Measurements from ENCODE around the gene IER5L. TPM values are rescaled to one million over a fixed set of nuclear protein-coding genes. Genes with fewer than 3 reads are reported as not detected.
"Not testable (repeated sequence)": the region's sequence is repeated elsewhere in the genome, so short reads cannot be mapped to it uniquely, and the experiment has no call there.

The IER5L gene
- polyA plus RNA-seq, 1 of the 3 experiments (the other 2 are of a cell fraction): 16.2 TPM

DNA sequence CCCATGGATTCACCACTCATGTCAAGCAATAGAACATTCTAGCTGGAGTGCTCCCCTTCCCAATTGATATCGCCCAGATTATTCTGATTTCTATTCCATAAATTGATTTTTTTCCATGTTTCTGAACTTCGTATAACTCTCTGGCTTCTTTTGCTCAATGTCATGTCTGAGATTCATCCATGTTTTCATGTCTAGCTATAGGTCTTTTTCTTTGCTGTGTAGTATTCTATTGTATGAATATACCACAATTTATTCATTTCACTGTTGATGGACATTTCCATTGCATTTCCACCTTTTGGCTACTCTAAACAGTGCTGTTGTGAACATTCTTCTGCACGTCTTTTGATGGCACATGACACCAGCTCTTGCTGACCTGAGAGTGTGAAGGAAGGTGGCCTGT, 47.3 kb downstream of the IER5L start:
- Histone ChIP-seq H4K20me1 (ENCODE audit: insufficient read depth) (no peaks in the 10 kb centered on the region), H2AFZ (ENCODE audit: low read depth) (no peak overlapping the region), H3F3A (replicated peaks; ENCODE audit: insufficient read depth) (peaks cover 4% of the 10 kb centered on the region), H3K4me3 (ENCODE audit: low read depth in 2 of 2, low read length in 1 of 2) (no peak overlapping the region), H3K79me2 (ENCODE audit: insufficient read depth) (0 out of 2 replicates have a peak, but pooled peaks cover 13% of the 10 kb centered on the region), H3K9me3 (no peaks in the 10 kb centered on the region), H3K9ac (no peak overlapping the region), H3K27me3 (ENCODE audit: insufficient read depth) (no peaks in the 10 kb centered on the region), H3K9me2 (no peaks in the 10 kb centered on the region), H3K36me3 (replicated peaks in 1 of 2; ENCODE audit: control insufficient read depth in 1 of 2, insufficient read depth in 2 of 2, low read length in 1 of 2) (peaks cover 19 to 32% of the 10 kb centered on the region in 2 experiments), H3K27ac (ENCODE audit: low read depth in 2 of 2, low read length in 1 of 2) (no peak overlapping the region), H3K4me2 (no peak overlapping the region), H3K4me1 (ENCODE audit: control insufficient read depth in 1 of 2, insufficient read depth in 2 of 2, low read depth in 1 of 2, low read length in 1 of 2) (peaks cover under 1 to 12% of the 10 kb centered on the region in 2 experiments; a peak in 2 of 4 replicates)
- ChIA-PET POLR2A (interaction anchor here (1.2 kb wide), 1 partner anchor 495 kb away, joined by 3 read pairs; the partner anchor contains the start of gene NTMT1), CTCF (interaction anchor here (0.8 to 16.0 kb wide), 23 partner anchors 9 to 509 kb away, joined by 3 to 211 read pairs (median 8); partner anchors contain the start of genes C9orf50, CRAT, IER5L and NTMT1)
- 64% methylated on average over 3 of the region's 3 CpGs for WGBS (ENCODE audit: low lambda C conversion rate)
- TF ChIP-seq NFIC (IDR thresholded peaks at IDR 0.05; ENCODE audit: borderline replicate concordance) (no peak), JUND (IDR thresholded peaks at IDR 0.05) (no peak), NRF1 (IDR thresholded peaks at IDR 0.05; ENCODE audit: low read depth, low read length) (no peak), IRF3 (IDR thresholded peaks at IDR 0.05; ENCODE audit: low read depth, low read length) (no peak), GABPA (IDR thresholded peaks at IDR 0.05; ENCODE audit: low read depth) (no peak)
- no peak for DNase-seq

- H2AFZ ChIP-seq (ENCODE audit: low read depth); POLR2A ChIA-PET; H3K4me2 ChIP-seq; H4K20me1 ChIP-seq (ENCODE audit: insufficient read depth); H3K9me2 ChIP-seq; H3K9me3 ChIP-seq; H3F3A ChIP-seq (replicated peaks; ENCODE audit: insufficient read depth); H3K27ac ChIP-seq (ENCODE audit: low read depth in 2 of 2, low read length in 1 of 2); H3K9ac ChIP-seq; H3K4me3 ChIP-seq (ENCODE audit: low read depth in 2 of 2, low read length in 1 of 2); DNase-seq; H3K27me3 ChIP-seq (ENCODE audit: insufficient read depth): not testable (repeated sequence)
- WGBS (ENCODE audit: low lambda C conversion rate): 91% methylated on average over 7 of the region's 7 CpGs
- 0 out of 2 replicates have a peak, but pooled peaks cover 13% of the 10 kb centered on the region for H3K79me2 ChIP-seq (ENCODE audit: insufficient read depth)
- CTCF ChIA-PET: interaction anchor here (0.8 to 16.0 kb wide), 13 partner anchors 9 to 509 kb away, joined by 3 to 211 read pairs (median 14); partner anchors contain the start of genes C9orf50, CRAT, NTMT1 and PTPA
- H3K4me1 ChIP-seq (ENCODE audit: control insufficient read depth in 1 of 2, insufficient read depth in 2 of 2, low read depth in 1 of 2, low read length in 1 of 2): peaks cover 3 to 12% of the 10 kb centered on the region in 2 experiments; a peak in 2 of 4 replicates
- H3K36me3 ChIP-seq (replicated peaks in 1 of 2; ENCODE audit: control insufficient read depth in 1 of 2, insufficient read depth in 2 of 2, low read length in 1 of 2): peaks cover 14 to 29% of the 10 kb centered on the region in 2 experiments
These were observed 47.8 kb downstream of the IER5L start for GRCh38 chr9:129130271-129130670.

DNA sequence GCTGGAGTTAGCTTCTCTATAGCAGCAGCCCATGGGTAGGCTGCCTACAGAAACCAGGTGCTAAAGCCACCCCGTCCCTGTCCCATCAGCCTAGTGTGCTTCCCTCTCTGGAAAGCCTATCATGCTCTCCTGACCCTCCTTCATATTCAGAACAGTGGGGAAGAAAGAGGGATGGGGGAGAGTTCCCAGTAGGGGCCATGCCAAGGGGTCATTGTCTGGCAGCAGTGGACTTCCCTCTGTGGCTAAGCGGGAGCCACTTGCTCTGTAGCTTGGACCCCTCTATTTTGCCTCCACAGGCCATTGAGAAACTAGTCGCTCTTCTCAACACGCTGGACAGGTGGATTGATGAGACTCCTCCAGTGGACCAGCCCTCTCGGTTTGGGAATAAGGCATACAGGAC, 49.4 kb downstream of the IER5L start:
- Histone ChIP-seq H3F3A (replicated peaks; ENCODE audit: insufficient read depth) (peaks cover 4% of the 10 kb centered on the region), H3K27ac (ENCODE audit: low read depth in 2 of 2, low read length in 1 of 2) (no peak overlapping the region), H3K9me2 (no peaks in the 10 kb centered on the region), H3K27me3 (ENCODE audit: insufficient read depth) (no peaks in the 10 kb centered on the region), H3K79me2 (ENCODE audit: insufficient read depth) (peaks cover 15% of the 10 kb centered on the region), H3K36me3 (replicated peaks in 1 of 2; ENCODE audit: control insufficient read depth in 1 of 2, insufficient read depth in 2 of 2, low read length in 1 of 2) (peaks cover 8 to 35% of the 10 kb centered on the region in 2 experiments), H3K4me3 (ENCODE audit: low read depth in 2 of 2, low read length in 1 of 2) (no peak overlapping the region), H3K9ac (no peak overlapping the region), H4K20me1 (ENCODE audit: insufficient read depth) (no peaks in the 10 kb centered on the region), H3K4me2 (no peak overlapping the region), H3K9me3 (no peaks in the 10 kb centered on the region), H3K4me1 (ENCODE audit: control insufficient read depth in 1 of 2, insufficient read depth in 2 of 2, low read depth in 1 of 2, low read length in 1 of 2) (peaks cover 3 to 12% of the 10 kb centered on the region in 2 experiments; a peak in 2 of 4 replicates), H2AFZ (ENCODE audit: low read depth) (no peak overlapping the region)
- no peak for TF ChIP-seq MXI1 (IDR thresholded peaks at IDR 0.05; ENCODE audit: low read depth, low read length)
- ChIA-PET CTCF (interaction anchor here (1.0 to 16.0 kb wide), 2 partner anchors 13 to 482 kb away, joined by 4 to 211 read pairs; no protein-coding TSS in a partner anchor), POLR2A (no interaction called here)
- 96% methylated on average over 5 of the region's 5 CpGs for WGBS (ENCODE audit: low lambda C conversion rate)
- DNase-seq: no peak

Data from SK-N-SH (cell line).